Osteoblast (primary cell): ENCODE measurements around the gene NDOR1. TPM values are rescaled to one million over a fixed set of nuclear protein-coding genes. Genes with fewer than 3 reads are reported as not detected.

Source experiments
- DNase-seq: peaks from one replicate; pipeline ENCODE4 v3.0.0; 2011; ENCODE audit warnings: low spot score, mixed read lengths; ENCODE audit not compliant: insufficient read length; ENCODE audit errors: missing footprints
- H2AFZ ChIP-seq: 2 replicates; pipeline ENCODE4 v1.6.0; 2011; ENCODE audit warnings: mild to moderate bottlenecking, low read length
- H3K27ac ChIP-seq: 2 replicates; pipeline ENCODE4 v1.5.1; 2011; ENCODE audit warnings: mild to moderate bottlenecking, low read depth, low read length, moderate library complexity
- H3K27me3 ChIP-seq: 2 replicates; pipeline ENCODE4 v1.6.0; 2012; ENCODE audit warnings: mild to moderate bottlenecking, control low read depth, inconsistent platforms, low read length, moderate library complexity; ENCODE audit not compliant: insufficient read depth
- H3K36me3 ChIP-seq: 2 replicates; pipeline ENCODE4 v1.5.1; 2011; ENCODE audit warnings: mild to moderate bottlenecking, low read length, control low read depth, moderate library complexity; ENCODE audit not compliant: insufficient read depth
- H3K4me1 ChIP-seq: 2 replicates; pipeline ENCODE4 v1.5.1; 2011; ENCODE audit warnings: mild to moderate bottlenecking, low read length, control low read depth, moderate library complexity; ENCODE audit not compliant: insufficient read depth
- H3K4me2 ChIP-seq: 2 replicates; pipeline ENCODE4 v1.6.0; 2011; ENCODE audit warnings: mild to moderate bottlenecking, low read length; ENCODE audit not compliant: insufficient read depth
- H3K4me3 ChIP-seq: fragments of 200-600 bp; sonication (generic); 3 replicates; pipeline ENCODE4 v1.5.1; 2012; ENCODE audit warnings: mild to moderate bottlenecking, low read length, inconsistent platforms; ENCODE audit not compliant: insufficient read depth
- H3K79me2 ChIP-seq: 2 replicates; pipeline ENCODE4 v1.6.0; 2012; ENCODE audit warnings: mild to moderate bottlenecking, low read length, control low read depth, inconsistent platforms; ENCODE audit not compliant: insufficient read depth
- H3K9me3 ChIP-seq: 2 replicates; pipeline ENCODE4 v1.5.1; 2011; ENCODE audit warnings: low read depth, low read length, control low read depth
- H4K20me1 ChIP-seq: 2 replicates; pipeline ENCODE4 v1.6.0; 2012; ENCODE audit warnings: mild to moderate bottlenecking, low read length, control low read depth; ENCODE audit not compliant: insufficient read depth
- total RNA-seq: library from RNA; depleted of rRNA; stranded (reverse); fragments of >200 nt; gene quantifications from 2 replicates; pipeline ENCODE4 v1.2.3, GENCODE V29; 2012
- TF ChIP-seq, protein P1 (sequence below): IDR thresholded peaks from 2 replicates; pipeline ENCODE4 v1.5.1; 2011; ENCODE audit warnings: mild to moderate bottlenecking, low read depth, low read length, moderate library complexity; ENCODE audit errors: extremely low read depth

The NDOR1 gene
- total RNA-seq, 1 donor, result 6.2 TPM

DNA sequence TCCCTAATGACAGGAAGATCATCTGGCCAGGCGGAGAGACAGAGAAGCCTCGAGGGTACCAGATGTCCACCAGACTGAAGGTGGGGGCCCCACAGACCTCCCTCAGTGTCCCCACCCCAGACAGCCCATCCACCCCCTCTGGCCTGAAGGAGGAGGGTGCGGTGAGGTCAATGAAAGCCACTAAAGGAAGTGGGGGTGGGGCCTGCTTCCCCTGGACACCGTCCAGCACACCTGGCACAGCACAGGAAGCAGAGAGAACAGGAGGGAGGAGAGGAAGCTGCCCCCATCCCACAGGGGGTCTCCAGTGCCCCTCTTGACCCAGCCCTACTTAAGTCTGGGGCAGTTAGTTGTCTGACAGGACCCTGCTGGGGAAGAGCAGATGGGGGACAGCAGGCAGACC lies 46.9 kb upstream of the NDOR1 start:
- no peaks in the 10 kb centered on the region for H3K36me3 ChIP-seq
- no peak for DNase-seq
- no peak overlapping the region for H2AFZ ChIP-seq
- H3K4me1 ChIP-seq, result no peaks in the 10 kb centered on the region
- H3K79me2 ChIP-seq, result no peaks in the 10 kb centered on the region
- H3K9me3 ChIP-seq, result no peaks in the 10 kb centered on the region
- H3K4me2 ChIP-seq, result no peak overlapping the region
- TF ChIP-seq, protein P1, sequence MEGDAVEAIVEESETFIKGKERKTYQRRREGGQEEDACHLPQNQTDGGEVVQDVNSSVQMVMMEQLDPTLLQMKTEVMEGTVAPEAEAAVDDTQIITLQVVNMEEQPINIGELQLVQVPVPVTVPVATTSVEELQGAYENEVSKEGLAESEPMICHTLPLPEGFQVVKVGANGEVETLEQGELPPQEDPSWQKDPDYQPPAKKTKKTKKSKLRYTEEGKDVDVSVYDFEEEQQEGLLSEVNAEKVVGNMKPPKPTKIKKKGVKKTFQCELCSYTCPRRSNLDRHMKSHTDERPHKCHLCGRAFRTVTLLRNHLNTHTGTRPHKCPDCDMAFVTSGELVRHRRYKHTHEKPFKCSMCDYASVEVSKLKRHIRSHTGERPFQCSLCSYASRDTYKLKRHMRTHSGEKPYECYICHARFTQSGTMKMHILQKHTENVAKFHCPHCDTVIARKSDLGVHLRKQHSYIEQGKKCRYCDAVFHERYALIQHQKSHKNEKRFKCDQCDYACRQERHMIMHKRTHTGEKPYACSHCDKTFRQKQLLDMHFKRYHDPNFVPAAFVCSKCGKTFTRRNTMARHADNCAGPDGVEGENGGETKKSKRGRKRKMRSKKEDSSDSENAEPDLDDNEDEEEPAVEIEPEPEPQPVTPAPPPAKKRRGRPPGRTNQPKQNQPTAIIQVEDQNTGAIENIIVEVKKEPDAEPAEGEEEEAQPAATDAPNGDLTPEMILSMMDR, result no peak
- no peak overlapping the region for H3K4me3 ChIP-seq
- peaks cover 43% of the 10 kb centered on the region for H3K27me3 ChIP-seq
- H4K20me1 ChIP-seq, result peaks cover 5% of the 10 kb centered on the region
- H3K27ac ChIP-seq, result no peak overlapping the region

- Histone ChIP-seq H4K20me1 (peaks cover 5% of the 10 kb centered on the region), H2AFZ (no peak overlapping the region), H3K4me2 (no peak overlapping the region), H3K27ac (no peak overlapping the region), H3K9me3 (no peaks in the 10 kb centered on the region), H3K4me3 (no peak overlapping the region), H3K36me3 (no peaks in the 10 kb centered on the region), H3K4me1 (no peaks in the 10 kb centered on the region), H3K79me2 (no peaks in the 10 kb centered on the region), H3K27me3 (peaks cover 50% of the 10 kb centered on the region)
- no peak for DNase-seq
- TF ChIP-seq, protein P1, result no peak
Observed at GRCh38 chr9:137159105-137160053, 46.1 kb upstream of the NDOR1 start.

- H2AFZ ChIP-seq, result no peak overlapping the region
- H3K4me3 ChIP-seq, result no peak overlapping the region
- H3K4me1 ChIP-seq, result no peaks in the 10 kb centered on the region
- TF ChIP-seq, protein P1, result no peak
- H4K20me1 ChIP-seq, result peaks cover 5% of the 10 kb centered on the region
- no peaks in the 10 kb centered on the region for H3K79me2 ChIP-seq
- no peak overlapping the region for H3K4me2 ChIP-seq
- peaks cover 57% of the 10 kb centered on the region for H3K27me3 ChIP-seq
- no peak for DNase-seq
- no peaks in the 10 kb centered on the region for H3K9me3 ChIP-seq
- no peaks in the 10 kb centered on the region for H3K36me3 ChIP-seq
- no peak overlapping the region for H3K27ac ChIP-seq
Observed at GRCh38 chr9:137160054-137160425, 45.5 kb upstream of the NDOR1 start.

DNA sequence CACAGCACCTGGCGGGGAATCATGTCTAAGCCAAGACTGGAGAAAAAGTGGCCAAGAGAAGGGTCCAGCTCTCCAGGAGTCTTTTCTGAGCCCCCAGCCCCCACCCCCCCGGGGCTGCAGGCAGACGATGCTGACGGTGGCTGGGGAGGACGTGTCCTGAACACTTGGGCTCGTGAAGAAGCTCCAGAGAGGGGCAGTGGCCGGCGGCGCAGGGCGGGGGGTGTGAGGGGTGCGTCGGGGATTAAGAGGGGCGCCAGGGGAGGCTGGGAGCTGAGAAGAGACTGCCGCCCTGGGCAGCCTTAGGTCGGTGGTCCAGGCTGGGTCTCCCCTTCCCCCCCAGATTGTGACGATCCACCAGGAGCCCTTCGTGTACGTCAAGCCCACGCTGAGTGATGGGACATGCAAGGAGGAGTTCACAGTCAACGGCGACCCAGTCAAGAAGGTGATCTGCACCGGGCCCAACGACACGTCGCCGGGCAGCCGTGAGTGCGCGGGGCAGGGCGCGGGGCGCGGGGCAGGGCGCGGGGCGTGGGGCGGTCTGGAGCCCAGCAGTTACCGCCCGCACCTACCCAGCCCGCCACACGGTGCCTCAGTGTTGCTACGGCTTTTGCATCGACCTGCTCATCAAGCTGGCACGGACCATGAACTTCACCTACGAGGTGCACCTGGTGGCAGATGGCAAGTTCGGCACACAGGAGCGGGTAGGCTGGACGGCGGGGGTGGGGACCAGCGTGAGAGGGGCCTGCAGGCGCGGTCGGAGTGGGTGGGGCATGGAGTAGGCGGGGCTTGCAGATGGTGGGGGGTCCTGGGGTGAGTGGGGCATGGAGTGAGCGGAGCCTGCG lies 44.6 kb upstream of the NDOR1 start:
- no peak for DNase-seq
- peaks cover 62% of the 10 kb centered on the region for H3K27me3 ChIP-seq
- TF ChIP-seq, protein P1, result no peak
- H3K4me2 ChIP-seq, result no peak overlapping the region
- H3K9me3 ChIP-seq, result no peaks in the 10 kb centered on the region
- no peak overlapping the region for H2AFZ ChIP-seq
- H3K36me3 ChIP-seq, result no peaks in the 10 kb centered on the region
- H3K4me3 ChIP-seq, result no peak overlapping the region
- H3K27ac ChIP-seq, result no peak overlapping the region
- peaks cover 5% of the 10 kb centered on the region for H4K20me1 ChIP-seq
- no peaks in the 10 kb centered on the region for H3K79me2 ChIP-seq
- no peaks in the 10 kb centered on the region for H3K4me1 ChIP-seq
